Breast epithelium (tissue), 4 donors: Measurements from ENCODE around the gene CIAO3. TPM values are rescaled to one million over a fixed set of nuclear protein-coding genes. Genes with fewer than 3 reads are reported as not detected.

Experiments used
- DNase-seq, 2 donors: peaks; one replicate each; pipeline ENCODE4 v3.0.0-alpha.2; 2019; ENCODE audit warnings: low spot score in 2 of 2
- H3K27ac ChIP-seq, 2 donors: fragments of 200-600 bp; sonication (generic) in 1 of 2; one replicate each; pipeline ENCODE4 v1.5.1; 2016 to 2019; ENCODE audit warnings: mild to moderate bottlenecking in 1 of 2
- H3K27me3 ChIP-seq, 2 donors: fragments of 200-600 bp; sonication (generic) in 1 of 2; one replicate each; pipeline versions ENCODE4 v1.5.1 to v1.6.0; 2017 to 2019; ENCODE audit warnings: control low read depth in 1 of 2, mild to moderate bottlenecking in 1 of 2
- H3K36me3 ChIP-seq: fragments of 200-600 bp; one replicate; pipeline ENCODE4 v1.5.1; 2019
- H3K4me1 ChIP-seq, 2 donors: fragments of 200-600 bp; sonication (generic); one replicate each; pipeline ENCODE4 v1.5.1; 2016 to 2019; ENCODE audit warnings: control low read depth in 1 of 2
- H3K4me3 ChIP-seq, 3 donors: fragments of 200-600 bp; sonication (generic); 1 replicate in 2 of 3; 2 replicates in 1 of 3; pipeline ENCODE4 v1.5.1; 2016 to 2019; ENCODE audit warnings: mild to moderate bottlenecking in 3 of 3, moderate library complexity in 2 of 3
- H3K9me3 ChIP-seq, 2 donors: fragments of 200-600 bp; sonication (generic) in 1 of 2; one replicate each; pipeline ENCODE4 v1.5.1; 2016 to 2019; ENCODE audit warnings: control low read depth in 1 of 2
- POLR2A ChIP-seq: fragments of 450-650 bp; IDR thresholded peaks from one replicate; pipeline ENCODE4 v1.6.1; 2016; ENCODE audit warnings: antibody characterized with exemption, mild to moderate bottlenecking, moderate library complexity
- POLR2AphosphoS5 ChIP-seq, 3 donors: sonication (generic); formaldehyde crosslinking; IDR thresholded peaks; one replicate each; pipeline ENCODE4 v1.6.1; 2017; ENCODE audit warnings: antibody characterized with exemption in 3 of 3
- intact Hi-C: fragments of 100-400 bp; cut with DNase I; formaldehyde crosslinking; loops from one replicate; pipeline ENCODE4 v1.15.1; 2023; ENCODE audit warnings: low total_unique reads
- total RNA-seq, 3 donors: library from RNA; depleted of rRNA; stranded (reverse); fragments of >200 nt; gene quantifications; one replicate each; pipeline ENCODE4 v1.1.0, GENCODE V29; 2016
- TF ChIP-seq, protein P1 (sequence below), 3 donors: fragments of 450-650 bp; IDR thresholded peaks; one replicate each; pipeline ENCODE4 v1.5.1; 2016 to 2017; ENCODE audit warnings: antibody characterized with exemption in 3 of 3, mild to moderate bottlenecking in 3 of 3, moderate library complexity in 3 of 3

Gene CIAO3
- total RNA-seq, 3 donors from 2014 or later: 23.0 to 43.2 (median 41.6) TPM

- Histone ChIP-seq H3K4me3 (peak overlapping the region in 2 of 3 donors; percentile 72 to 96), H3K27me3 (peaks cover 3 to 9% of the 10 kb centered on the region in 2 donors), H3K4me1 (peaks cover 8 to 17% of the 10 kb centered on the region in 2 donors), H3K36me3 (no peaks in the 10 kb centered on the region), H3K9me3 (no peaks in the 10 kb centered on the region), H3K27ac (no peak overlapping the region)
- TF ChIP-seq, protein P1, sequence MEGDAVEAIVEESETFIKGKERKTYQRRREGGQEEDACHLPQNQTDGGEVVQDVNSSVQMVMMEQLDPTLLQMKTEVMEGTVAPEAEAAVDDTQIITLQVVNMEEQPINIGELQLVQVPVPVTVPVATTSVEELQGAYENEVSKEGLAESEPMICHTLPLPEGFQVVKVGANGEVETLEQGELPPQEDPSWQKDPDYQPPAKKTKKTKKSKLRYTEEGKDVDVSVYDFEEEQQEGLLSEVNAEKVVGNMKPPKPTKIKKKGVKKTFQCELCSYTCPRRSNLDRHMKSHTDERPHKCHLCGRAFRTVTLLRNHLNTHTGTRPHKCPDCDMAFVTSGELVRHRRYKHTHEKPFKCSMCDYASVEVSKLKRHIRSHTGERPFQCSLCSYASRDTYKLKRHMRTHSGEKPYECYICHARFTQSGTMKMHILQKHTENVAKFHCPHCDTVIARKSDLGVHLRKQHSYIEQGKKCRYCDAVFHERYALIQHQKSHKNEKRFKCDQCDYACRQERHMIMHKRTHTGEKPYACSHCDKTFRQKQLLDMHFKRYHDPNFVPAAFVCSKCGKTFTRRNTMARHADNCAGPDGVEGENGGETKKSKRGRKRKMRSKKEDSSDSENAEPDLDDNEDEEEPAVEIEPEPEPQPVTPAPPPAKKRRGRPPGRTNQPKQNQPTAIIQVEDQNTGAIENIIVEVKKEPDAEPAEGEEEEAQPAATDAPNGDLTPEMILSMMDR (IDR thresholded peaks at IDR 0.05): no peak
- TF ChIP-seq POLR2A: no peak
- no peak for TF ChIP-seq POLR2AphosphoS5 (IDR thresholded peaks at IDR 0.05)
- intact Hi-C loops: loop anchor here (2.0 kb wide), 1 partner anchor 69 kb away; no protein-coding TSS in a partner anchor
- DNase-seq: peak in 1 of 2 donors; percentile 74
These were observed 24.6 kb downstream of the CIAO3 start for GRCh38 chr16:716200-716568.

DNA sequence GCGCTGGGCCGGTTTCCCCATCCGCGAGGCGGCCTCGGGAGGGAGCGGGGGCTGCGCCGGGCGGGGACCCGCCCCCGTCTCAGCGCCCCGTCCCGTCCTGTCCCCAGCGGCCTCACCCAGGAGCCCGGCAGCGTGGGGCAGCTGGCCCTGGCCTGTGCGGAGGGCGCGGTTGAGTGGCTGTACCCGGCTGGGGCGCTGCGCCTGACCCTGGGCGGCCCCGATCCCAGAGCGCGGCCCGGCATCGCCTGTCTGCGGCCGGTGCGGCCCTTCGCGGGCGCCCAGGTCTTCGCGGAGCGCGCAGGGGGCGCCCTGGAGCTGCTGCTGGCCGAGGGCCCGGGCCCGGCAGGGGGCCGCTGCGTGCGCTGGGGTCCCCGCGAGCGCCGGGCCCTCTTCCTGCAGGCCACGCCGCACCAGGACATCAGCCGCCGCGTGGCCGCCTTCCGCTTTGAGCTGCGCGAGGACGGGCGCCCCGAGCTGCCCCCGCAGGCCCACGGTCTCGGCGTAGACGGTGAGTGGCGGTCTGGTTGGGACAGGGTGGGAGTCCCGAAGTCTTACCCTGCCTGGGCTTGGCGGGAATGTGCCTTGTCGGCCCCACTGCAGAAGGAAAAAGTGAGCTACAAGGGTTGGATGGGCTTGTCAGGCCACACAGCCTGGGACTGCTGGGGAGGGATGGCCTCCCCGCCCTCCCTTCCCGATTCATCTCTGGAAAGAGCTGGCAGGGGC lies 25.2 kb downstream of the CIAO3 start:
- TF ChIP-seq, protein P1 (IDR thresholded peaks at IDR 0.05): no peak
- no peak for TF ChIP-seq POLR2AphosphoS5 (IDR thresholded peaks at IDR 0.05)
- no peak for TF ChIP-seq POLR2A
- Histone ChIP-seq H3K36me3 (no peaks in the 10 kb centered on the region), H3K27ac (no peak overlapping the region), H3K9me3 (no peaks in the 10 kb centered on the region), H3K4me1 (peaks cover 8 to 17% of the 10 kb centered on the region in 2 donors), H3K27me3 (peaks cover 6 to 15% of the 10 kb centered on the region in 2 donors), H3K4me3 (peak overlapping the region; percentile 65 to 96 (median 72))
- intact Hi-C loops: loop anchor here (2.0 kb wide), 1 partner anchor 69 kb away; no protein-coding TSS in a partner anchor
- no peak for DNase-seq

GRCh38 chr16:714558-715476 lies 26.0 kb downstream of the CIAO3 start, which contains the start of gene METRN:
Gene METRN (plus strand): TSS chr16:715118. CDS start chr16:715290, 172 bp downstream.
- Histone ChIP-seq H3K27me3 (peaks cover 8 to 23% of the 10 kb centered on the region in 2 donors), H3K27ac (no peak within 1 kb of the TSS), H3K9me3 (no peaks in the 10 kb centered on the region), H3K36me3 (no peaks in the 10 kb centered on the region), H3K4me3 (peak within 1 kb of the TSS; percentile 65 to 96 (median 72)), H3K4me1 (peaks cover under 1 to 12% of the 10 kb centered on the region in 2 donors)
- intact Hi-C loops: no loop called here
- DNase-seq: peak; percentile 78 to 87
- TF ChIP-seq POLR2A (no peak), POLR2AphosphoS5 (IDR thresholded peaks at IDR 0.05) (no peak)
- TF ChIP-seq, protein P1 (IDR thresholded peaks at IDR 0.05): no peak

DNA sequence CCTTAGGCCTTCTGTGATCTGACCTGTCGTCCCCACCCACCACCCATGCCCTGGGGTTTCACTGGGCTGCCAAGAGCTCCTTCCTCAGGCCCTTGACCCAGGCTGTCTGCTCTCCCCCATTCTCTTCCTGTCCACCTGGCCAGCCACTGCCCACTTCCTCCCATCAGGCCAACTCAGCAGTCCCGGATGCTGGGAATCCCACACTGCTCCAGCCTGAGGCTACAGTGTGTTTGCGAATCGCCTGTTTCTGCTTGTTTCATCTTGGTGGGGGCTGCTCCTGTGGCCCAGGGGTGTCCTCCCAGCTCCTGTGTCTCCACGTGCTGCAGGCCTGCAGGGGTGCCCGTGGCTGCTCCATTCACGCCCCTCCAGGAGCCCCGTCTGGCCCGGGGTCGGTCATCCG lies 26.7 kb downstream of the CIAO3 start:
- TF ChIP-seq, protein P1 (IDR thresholded peaks at IDR 0.05): no peak
- TF ChIP-seq POLR2A (no peak), POLR2AphosphoS5 (IDR thresholded peaks at IDR 0.05) (no peak)
- Histone ChIP-seq H3K4me3 (peak overlapping the region in 1 of 3 donors; percentile 96), H3K4me1 (peaks cover 0 to 11% of the 10 kb centered on the region in 2 donors), H3K9me3 (no peaks in the 10 kb centered on the region), H3K27ac (no peak overlapping the region), H3K36me3 (no peaks in the 10 kb centered on the region), H3K27me3 (peaks cover 12 to 30% of the 10 kb centered on the region in 2 donors)
- DNase-seq: no peak
- intact Hi-C loops: no loop called here
